A549 treated with AZD2906 at 1 μM for 4 hours (cell line): ENCODE data around the gene SRM. TPM values are rescaled to one million over a fixed set of nuclear protein-coding genes. Genes with fewer than 3 reads are reported as not detected.

Source experiments
- total RNA-seq: library from RNA; stranded (reverse); fragments of 200-300 nt; extraction: Qiagen RNA extraction; gene quantifications from 5 replicates; pipeline ENCODE4 v1.2.3, GENCODE V29; 2022

Gene SRM
- 140 to 239 TPM (median 206 TPM) in 5 replicates for total RNA-seq

GRCh38 chr1:11059968-11060830 lies at the start of gene SRM:
SRM (minus strand) TSS chr1:11060018; CDS start chr1:11059943, 75 bp downstream.

GRCh38 chr1:11099310-11100148 lies 39.7 kb upstream of the SRM start, which contains the start of gene EXOSC10:
EXOSC10 (minus strand) TSS chr1:11099869; CDS start chr1:11099831, 38 bp downstream.

GRCh38 chr1:11046625-11047365 lies 13.0 kb downstream of the SRM start, which contains the start of gene MASP2:
MASP2 (minus strand) TSS chr1:11047239; CDS start chr1:11047207, 32 bp downstream.

GRCh38 chr1:11012260-11013159 lies 47.3 kb downstream of the SRM start, which contains the start of gene TARDBP:
TARDBP (plus strand) TSS chr1:11012654; CDS start chr1:11013728, 1,074 bp downstream.

Other genes starting within 250 kb of the SRM start
- gene TARDBP, start 47.4 kb downstream of the SRM start, total RNA-seq = 166 to 240 TPM (median 186 TPM) in 5 replicates
- 0.03 to 0.17 TPM (median 0.13 TPM) in 4 of 5 replicates, not detected in the other for gene MASP2, start 12.8 kb downstream of the SRM start, total RNA-seq
- 35.1 to 40.3 TPM (median 36.5 TPM) in 5 replicates for gene EXOSC10, start 39.9 kb upstream of the SRM start, total RNA-seq
- not detected in 5 replicates for gene ANGPTL7, start 129.3 kb upstream of the SRM start, total RNA-seq
- gene MTOR, start 202.5 kb upstream of the SRM start, total RNA-seq = 12.9 to 15.1 TPM (median 13.1 TPM) in 5 replicates
- 16.4 to 20.3 TPM (median 16.8 TPM) in 5 replicates for gene UBIAD1, start 213.2 kb upstream of the SRM start, total RNA-seq